HG03460 (cell line): ENCODE data around the gene OTOG.

ENCODE experiments used
- ATAC-seq: cut with Tn5 transposase; IDR thresholded peaks from one replicate; pipeline ENCODE4 v1.9.1; 2021; ENCODE audit not compliant: unreplicated experiment

The OTOG gene

DNA sequence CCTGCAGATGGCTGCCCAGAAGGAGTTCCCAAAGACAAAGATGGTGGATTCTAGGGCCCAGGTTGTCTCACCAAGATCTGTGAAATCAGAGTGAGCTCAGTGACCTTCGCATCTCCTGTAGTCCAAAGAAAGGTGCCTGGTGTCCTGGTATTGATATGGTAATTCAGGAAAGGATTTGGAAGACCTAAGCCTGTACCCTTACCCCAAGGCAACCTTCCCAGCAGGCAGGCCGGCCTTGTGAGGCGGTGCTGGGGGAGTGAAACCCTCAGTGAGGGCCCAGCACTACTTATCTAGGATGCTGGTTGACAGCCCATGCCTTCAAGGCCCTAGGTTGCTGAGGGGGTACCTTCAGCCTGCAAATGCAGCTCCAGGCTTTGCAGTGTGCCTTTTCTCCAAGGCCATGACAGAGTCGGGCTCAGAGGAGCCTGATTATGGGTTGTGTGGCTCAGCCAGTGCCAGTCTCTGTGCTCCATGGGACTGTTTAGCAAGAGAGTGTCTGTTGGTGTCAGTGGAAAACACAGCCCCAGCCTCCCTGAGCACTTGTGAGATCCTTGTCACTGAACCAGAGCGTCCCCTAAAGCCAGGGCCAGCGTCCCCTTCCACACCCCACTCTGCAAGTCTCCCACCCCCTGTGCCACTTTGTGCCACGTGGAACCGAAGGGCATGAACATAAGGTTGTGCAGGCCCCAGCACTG lies 99.5 kb downstream of the OTOG start:
- ATAC-seq = no peak

GRCh38 chr11:17648528-17648927 lies 101.5 kb downstream of the OTOG start:
- no peak for ATAC-seq

- no peak for ATAC-seq
Measured at GRCh38 chr11:17649261-17649660, 102.2 kb downstream of the OTOG start.

GRCh38 chr11:17649696-17650095 lies 102.6 kb downstream of the OTOG start:
- ATAC-seq = no peak

GRCh38 chr11:17650127-17650911 lies 103.3 kb downstream of the OTOG start:
- no peak for ATAC-seq

- no peak for ATAC-seq
Measured at GRCh38 chr11:17651061-17651460, 104.0 kb downstream of the OTOG start.

DNA sequence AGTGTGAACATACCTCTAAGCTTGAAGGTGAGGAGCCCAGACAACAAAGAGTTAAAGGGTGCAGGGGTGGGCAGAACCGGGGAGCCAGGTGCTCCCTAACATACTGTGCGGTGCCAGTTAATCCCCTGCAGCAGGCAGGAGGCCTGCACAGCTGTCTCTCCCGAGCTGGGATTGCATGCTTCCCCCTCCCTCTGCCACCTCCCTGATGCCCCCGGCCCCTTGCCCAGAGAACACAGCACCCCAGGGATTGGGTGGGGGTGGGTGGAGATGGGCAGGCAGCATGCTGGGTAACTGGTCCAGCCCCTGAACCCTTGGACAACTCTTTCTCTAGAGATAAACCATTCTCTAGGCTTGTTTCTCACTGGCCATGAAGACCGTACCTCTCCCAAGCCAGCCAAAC lies 104.6 kb downstream of the OTOG start:
- ATAC-seq = no peak

DNA sequence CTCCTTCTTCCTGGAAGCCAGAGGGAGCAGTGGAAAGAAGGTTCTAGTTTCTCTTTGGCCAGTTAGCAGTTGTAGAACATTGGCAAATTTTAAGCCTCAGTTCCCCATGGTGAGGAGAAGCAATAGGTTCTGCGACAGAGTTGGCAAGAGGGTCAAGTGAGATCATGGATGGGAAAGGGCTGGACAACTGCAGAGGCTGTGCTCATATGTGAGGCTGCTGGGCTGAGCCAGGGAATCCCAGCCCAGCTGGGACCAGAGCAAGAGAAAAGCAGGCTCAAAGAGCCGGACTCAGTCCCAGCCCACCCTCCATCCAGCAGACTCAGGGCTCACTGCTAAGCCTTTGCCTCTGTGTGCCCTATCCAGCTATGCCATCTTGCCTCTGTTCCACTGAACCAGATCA lies 105.5 kb downstream of the OTOG start:
- ATAC-seq = no peak

DNA sequence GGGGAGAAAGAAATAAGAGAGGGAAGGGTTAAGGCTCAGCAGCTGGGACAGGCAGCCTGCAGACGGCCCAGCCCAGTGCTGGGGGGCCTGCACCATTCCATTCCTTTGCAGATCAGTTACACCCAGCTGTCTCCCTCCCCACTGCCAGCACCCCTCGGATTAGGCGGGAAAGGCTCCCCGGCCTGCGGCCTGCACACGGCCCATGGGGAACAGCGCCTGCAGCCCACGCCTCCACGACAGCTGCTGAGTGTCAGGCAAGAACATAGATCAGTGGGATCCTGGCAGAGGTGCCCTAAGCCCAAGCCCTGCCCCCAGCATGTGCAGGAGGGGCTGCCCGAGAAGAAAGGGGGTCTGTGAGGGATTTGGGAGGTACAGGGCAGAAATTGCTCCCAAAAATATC lies 106.6 kb downstream of the OTOG start:
- ATAC-seq = no peak

DNA sequence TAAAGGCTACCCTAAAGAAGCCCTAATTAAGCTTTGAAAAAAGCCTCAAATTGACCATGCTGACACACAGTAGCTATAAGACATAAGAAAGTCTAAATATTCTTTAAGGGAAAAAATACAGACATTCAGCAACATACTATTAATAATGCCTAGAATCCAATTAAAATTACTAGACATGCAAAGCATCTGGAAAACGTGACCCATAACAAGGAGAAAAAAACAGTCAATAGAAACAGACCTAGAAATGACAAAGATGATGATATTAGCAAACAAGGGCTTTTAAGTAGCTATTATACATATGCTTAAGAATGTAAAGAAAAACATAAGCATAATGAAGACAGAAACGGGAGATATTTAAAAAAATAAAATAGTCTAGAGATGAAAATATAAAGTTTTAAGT lies 108.6 kb downstream of the OTOG start:
- ATAC-seq = no peak

DNA sequence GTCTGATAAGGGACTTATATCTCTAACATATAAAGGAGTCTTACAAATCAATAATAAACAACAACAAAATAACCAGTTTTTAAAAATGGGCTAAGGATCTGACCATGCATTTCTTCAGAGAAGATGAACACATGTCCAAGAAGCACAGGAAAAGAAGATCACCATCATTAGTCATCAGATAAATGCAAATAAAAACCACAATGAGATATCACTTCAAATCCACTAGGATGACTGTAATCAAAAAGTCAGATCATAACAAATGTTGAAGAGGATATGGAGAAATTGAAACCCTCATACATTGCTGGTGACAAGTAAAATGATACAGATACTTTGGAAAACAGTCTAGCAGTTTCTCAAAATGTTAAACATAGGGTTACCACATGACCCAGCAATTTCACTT lies 111.2 kb downstream of the OTOG start:
- no peak for ATAC-seq

DNA sequence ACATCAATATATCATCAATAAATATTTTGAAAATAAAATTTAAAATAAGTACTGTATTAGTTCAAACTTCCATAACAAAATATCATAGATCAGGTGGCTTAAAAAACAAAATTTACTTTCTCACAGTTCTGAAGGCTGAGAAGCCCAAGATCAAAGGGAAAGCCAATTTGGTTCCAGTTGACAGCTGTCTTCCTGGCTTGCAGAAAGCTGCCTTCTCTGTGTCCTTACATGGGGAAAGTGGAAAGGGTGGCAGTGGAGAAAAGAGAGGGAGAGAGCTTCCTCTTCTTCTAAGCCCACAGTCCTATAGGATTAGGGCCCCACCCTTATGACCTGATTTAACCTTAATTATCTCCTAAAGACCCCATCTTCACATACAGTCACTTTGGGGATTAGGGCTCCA lies 121.1 kb downstream of the OTOG start:
- no peak for ATAC-seq

- ATAC-seq = no peak
Measured at GRCh38 chr11:17672469-17672868, 125.4 kb downstream of the OTOG start.

- no peak for ATAC-seq
Measured at GRCh38 chr11:17673951-17674350, 126.9 kb downstream of the OTOG start.

DNA sequence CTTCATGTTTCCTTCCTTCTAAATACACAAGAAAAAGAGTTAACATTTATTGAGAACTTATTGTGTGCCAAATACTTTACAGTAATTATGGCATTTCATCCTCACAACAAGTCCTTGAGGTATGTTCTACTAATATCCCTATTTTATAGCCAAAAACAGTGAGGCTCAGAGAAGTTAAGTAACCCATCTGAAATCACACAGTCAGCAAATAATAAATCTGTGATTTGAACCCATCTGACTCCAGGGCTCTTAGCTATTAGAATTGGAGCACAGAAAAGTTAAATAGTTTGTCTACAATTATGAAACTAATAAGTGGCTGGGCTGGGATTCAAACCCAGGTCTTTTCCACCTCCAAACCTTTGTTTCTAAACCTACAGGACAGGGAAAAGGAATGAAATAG lies 135.8 kb downstream of the OTOG start:
- no peak for ATAC-seq

- no peak for ATAC-seq
Measured at GRCh38 chr11:17683377-17684161, 136.5 kb downstream of the OTOG start.

- no peak for ATAC-seq
Measured at GRCh38 chr11:17684550-17684949, 137.5 kb downstream of the OTOG start.

DNA sequence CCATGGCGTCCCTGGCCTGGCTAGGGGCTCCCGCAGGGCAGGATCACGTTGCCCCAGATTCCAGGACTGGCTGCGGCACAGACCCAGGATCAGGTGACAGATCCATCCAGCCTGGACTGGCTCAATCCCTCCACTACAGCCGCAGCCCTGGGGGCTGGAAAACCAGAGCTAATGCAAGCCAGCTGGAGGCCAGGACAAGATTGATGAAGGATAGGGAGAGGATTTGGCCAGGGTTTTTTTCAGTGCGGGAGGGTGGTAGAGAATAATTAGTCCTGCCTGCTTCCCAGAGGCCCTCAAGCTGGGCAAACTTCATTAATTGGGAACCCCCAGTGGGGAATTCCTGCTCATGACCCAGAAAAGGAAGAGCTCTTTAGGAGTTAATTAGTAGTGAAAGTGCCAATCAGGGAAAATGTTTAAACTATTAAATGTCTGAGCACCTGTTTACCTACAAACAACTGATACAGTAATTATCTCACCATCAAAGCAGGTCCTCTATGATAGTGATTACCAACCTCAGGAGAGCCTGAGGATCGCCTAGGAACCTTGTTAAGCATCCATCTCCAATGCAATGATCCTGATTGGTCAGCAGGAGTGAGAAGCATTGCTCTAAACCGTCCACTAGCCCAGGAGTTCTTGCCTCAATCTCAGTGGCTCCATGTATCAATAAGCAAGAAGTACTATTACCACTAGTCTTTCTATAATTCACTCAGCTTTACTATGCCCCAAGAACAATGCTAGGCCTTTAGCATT lies 139.3 kb downstream of the OTOG start:
- no peak for ATAC-seq

GRCh38 chr11:17687946-17688670 lies 141.0 kb downstream of the OTOG start:
- no peak for ATAC-seq

DNA sequence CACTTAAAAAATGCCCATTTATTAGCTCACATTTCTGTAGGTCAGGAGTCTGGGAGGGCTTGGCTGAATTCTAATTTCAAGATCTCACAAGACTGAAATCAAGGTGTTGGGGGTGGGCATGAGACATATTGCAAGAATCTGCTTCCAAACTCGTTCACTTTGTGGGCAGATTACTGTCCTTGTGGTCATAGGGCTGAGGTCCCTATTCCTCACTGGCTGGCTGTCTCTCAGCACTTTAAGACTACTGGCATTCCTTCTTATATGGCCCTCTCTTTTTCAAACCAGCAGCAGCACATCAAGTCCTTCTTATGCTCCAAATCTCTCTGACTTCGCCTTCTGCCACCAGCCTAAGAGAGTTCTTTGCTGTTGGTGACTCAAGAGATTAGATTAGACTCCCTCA lies 144.5 kb downstream of the OTOG start:
- no peak for ATAC-seq

- no peak for ATAC-seq
Measured at GRCh38 chr11:17691976-17692375, 144.9 kb downstream of the OTOG start.
